Upper lobe of left lung (tissue), 4 donors: Measurements from ENCODE around the gene ATIC.

Source experiments
- POLR2A ChIP-seq, 4 donors: fragments of 450-650 bp; IDR thresholded peaks; one replicate each; pipeline ENCODE4 v1.5.1; 2016 to 2017; ENCODE audit warnings: antibody characterized with exemption in 4 of 4, mild to moderate bottlenecking in 2 of 4
- POLR2AphosphoS5 ChIP-seq, 2 donors: sonication (generic); formaldehyde crosslinking; IDR thresholded peaks; one replicate each; pipeline ENCODE4 v1.5.1; 2017; ENCODE audit warnings: antibody characterized with exemption in 2 of 2
- TF ChIP-seq, protein P1 (sequence below), 6 experiments: fragments of 450-650 bp in 4 of 6; fragments of 200-600 bp in 2 of 6; sonication (generic) in 2 of 6; IDR thresholded peaks; one replicate each; pipeline ENCODE4 v1.5.1; 2016 to 2019; ENCODE audit warnings: antibody characterized with exemption in 6 of 6

DNA sequence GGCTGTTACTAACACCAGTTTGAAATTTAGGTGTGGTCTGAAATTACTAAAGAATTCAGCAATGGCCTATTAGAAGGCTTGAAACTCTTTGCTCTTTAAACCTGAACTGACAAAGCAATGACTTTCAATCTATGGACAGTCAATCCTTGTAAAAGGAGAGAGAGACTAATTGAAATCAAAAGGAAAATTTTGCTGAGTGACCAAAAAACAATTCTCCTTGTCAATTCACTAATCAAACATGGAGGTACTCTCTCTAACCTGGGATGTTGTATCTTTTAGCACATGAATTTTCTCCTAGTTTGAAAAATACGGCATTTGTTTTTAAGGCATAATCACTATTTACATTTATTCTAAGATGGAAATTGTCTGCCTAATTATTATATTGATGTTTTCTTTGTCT, 49.6 kb upstream of the ATIC start:
- TF ChIP-seq, protein P1, sequence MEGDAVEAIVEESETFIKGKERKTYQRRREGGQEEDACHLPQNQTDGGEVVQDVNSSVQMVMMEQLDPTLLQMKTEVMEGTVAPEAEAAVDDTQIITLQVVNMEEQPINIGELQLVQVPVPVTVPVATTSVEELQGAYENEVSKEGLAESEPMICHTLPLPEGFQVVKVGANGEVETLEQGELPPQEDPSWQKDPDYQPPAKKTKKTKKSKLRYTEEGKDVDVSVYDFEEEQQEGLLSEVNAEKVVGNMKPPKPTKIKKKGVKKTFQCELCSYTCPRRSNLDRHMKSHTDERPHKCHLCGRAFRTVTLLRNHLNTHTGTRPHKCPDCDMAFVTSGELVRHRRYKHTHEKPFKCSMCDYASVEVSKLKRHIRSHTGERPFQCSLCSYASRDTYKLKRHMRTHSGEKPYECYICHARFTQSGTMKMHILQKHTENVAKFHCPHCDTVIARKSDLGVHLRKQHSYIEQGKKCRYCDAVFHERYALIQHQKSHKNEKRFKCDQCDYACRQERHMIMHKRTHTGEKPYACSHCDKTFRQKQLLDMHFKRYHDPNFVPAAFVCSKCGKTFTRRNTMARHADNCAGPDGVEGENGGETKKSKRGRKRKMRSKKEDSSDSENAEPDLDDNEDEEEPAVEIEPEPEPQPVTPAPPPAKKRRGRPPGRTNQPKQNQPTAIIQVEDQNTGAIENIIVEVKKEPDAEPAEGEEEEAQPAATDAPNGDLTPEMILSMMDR (IDR thresholded peaks at IDR 0.05), result no peak
- no peak for TF ChIP-seq POLR2AphosphoS5 (IDR thresholded peaks at IDR 0.05)
- TF ChIP-seq POLR2A (IDR thresholded peaks at IDR 0.05), result no peak
